Suprapubic skin (tissue), 4 donors: Measurements from ENCODE around the gene MBD2.

ENCODE experiments used
- EP300 ChIP-seq: sonication (generic); formaldehyde crosslinking; IDR thresholded peaks from one replicate; pipeline ENCODE4 v1.6.1; 2017; ENCODE audit warnings: antibody characterized with exemption
- POLR2A ChIP-seq, 2 donors: fragments of 450-650 bp; IDR thresholded peaks; one replicate each; pipeline ENCODE4 v1.6.1; 2017; ENCODE audit warnings: antibody characterized with exemption in 2 of 2, mild to moderate bottlenecking in 2 of 2, moderate library complexity in 2 of 2
- POLR2AphosphoS5 ChIP-seq, 3 donors: sonication (generic); formaldehyde crosslinking; IDR thresholded peaks; one replicate each; pipeline ENCODE4 v1.6.1; 2017; ENCODE audit warnings: antibody characterized with exemption in 3 of 3
- TF ChIP-seq, protein P1 (sequence below), 2 donors: fragments of 200-600 bp in 1 of 2; fragments of 450-650 bp in 1 of 2; sonication (generic) in 1 of 2; IDR thresholded peaks; one replicate each; pipeline ENCODE4 v1.5.1; 2016 to 2019; ENCODE audit warnings: antibody characterized with exemption in 2 of 2, mild to moderate bottlenecking in 1 of 2, moderate library complexity in 1 of 2

DNA sequence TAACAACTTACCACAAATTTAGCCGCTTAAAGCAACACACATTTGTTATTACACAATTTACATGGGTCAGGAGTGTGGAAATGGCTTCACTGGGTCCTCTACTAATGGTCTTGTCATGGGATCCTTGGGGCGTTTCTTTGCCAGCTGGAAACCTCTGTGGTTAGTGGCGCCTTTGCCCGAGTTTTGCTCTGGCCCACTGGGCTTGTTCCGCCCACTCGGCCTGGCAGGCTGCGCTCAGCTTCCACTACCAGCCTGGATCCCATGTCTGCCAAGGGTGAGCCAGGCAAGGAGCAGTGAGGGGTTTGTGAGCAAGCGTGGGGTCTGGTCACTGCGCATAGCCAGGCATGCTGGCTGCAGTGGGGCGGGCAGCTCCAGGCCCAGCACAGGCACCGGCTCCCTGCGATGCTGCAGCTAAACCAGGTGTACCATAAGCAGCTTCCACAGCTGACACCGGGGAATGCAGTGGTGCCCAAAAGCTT lies 16.2 kb upstream of the MBD2 start:
- TF ChIP-seq, protein P1, sequence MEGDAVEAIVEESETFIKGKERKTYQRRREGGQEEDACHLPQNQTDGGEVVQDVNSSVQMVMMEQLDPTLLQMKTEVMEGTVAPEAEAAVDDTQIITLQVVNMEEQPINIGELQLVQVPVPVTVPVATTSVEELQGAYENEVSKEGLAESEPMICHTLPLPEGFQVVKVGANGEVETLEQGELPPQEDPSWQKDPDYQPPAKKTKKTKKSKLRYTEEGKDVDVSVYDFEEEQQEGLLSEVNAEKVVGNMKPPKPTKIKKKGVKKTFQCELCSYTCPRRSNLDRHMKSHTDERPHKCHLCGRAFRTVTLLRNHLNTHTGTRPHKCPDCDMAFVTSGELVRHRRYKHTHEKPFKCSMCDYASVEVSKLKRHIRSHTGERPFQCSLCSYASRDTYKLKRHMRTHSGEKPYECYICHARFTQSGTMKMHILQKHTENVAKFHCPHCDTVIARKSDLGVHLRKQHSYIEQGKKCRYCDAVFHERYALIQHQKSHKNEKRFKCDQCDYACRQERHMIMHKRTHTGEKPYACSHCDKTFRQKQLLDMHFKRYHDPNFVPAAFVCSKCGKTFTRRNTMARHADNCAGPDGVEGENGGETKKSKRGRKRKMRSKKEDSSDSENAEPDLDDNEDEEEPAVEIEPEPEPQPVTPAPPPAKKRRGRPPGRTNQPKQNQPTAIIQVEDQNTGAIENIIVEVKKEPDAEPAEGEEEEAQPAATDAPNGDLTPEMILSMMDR (IDR thresholded peaks at IDR 0.05), result no peak
- TF ChIP-seq EP300, result no peak
- TF ChIP-seq POLR2AphosphoS5 (IDR thresholded peaks at IDR 0.05), result no peak
- no peak for TF ChIP-seq POLR2A (IDR thresholded peaks at IDR 0.05)
